T-helper 2 cell treated with Interferon-gamma antibody and Interleukin-4, amounts not matched to agents 100 ng/mL and 5 ng/mL, for 36 hours (primary cell): Measurements from ENCODE around the gene MEGF11. TPM values are rescaled to one million over a fixed set of nuclear protein-coding genes. Genes with fewer than 3 reads are reported as not detected.

Source experiments
- intact Hi-C: fragments of 100-400 bp; cut with micrococcal nuclease; formaldehyde crosslinking; loops from one replicate; pipeline ENCODE4 v1.15.1; 2023
- total RNA-seq: library from RNA; stranded (reverse); gene quantifications from 2 replicates; pipeline ENCODE4 v1.2.3, GENCODE V29; 2022

Gene MEGF11
- total RNA-seq, 1 donor from 2014 or later = 0.23 TPM

GRCh38 chr15:66069751-66070150 is 183.8 kb downstream of the MEGF11 start:
- intact Hi-C loops = no loop called here

- intact Hi-C loops = no loop called here
Measured at GRCh38 chr15:66068801-66069200, 184.7 kb downstream of the MEGF11 start.

GRCh38 chr15:66067687-66068086 is 185.9 kb downstream of the MEGF11 start:
- intact Hi-C loops = no loop called here

GRCh38 chr15:66066481-66066880 is 187.1 kb downstream of the MEGF11 start:
- intact Hi-C loops = no loop called here

GRCh38 chr15:66066005-66066404 is 187.5 kb downstream of the MEGF11 start:
- intact Hi-C loops = no loop called here

GRCh38 chr15:66065325-66065724 is 188.2 kb downstream of the MEGF11 start:
- intact Hi-C loops = no loop called here

GRCh38 chr15:66063147-66063546 is 190.4 kb downstream of the MEGF11 start:
- intact Hi-C loops = no loop called here

- intact Hi-C loops = no loop called here
Measured at GRCh38 chr15:66057089-66057488, 196.5 kb downstream of the MEGF11 start.

- intact Hi-C loops = no loop called here
Measured at GRCh38 chr15:66053991-66054390, 199.6 kb downstream of the MEGF11 start.

GRCh38 chr15:66051833-66052232 is 201.7 kb downstream of the MEGF11 start:
- intact Hi-C loops = no loop called here

- intact Hi-C loops = no loop called here
Measured at GRCh38 chr15:66050264-66050663, 203.3 kb downstream of the MEGF11 start.

GRCh38 chr15:66049353-66049752 is 204.2 kb downstream of the MEGF11 start:
- intact Hi-C loops = no loop called here

GRCh38 chr15:66047321-66048024 is 206.1 kb downstream of the MEGF11 start:
- intact Hi-C loops = no loop called here

GRCh38 chr15:66046751-66047150 is 206.8 kb downstream of the MEGF11 start:
- intact Hi-C loops = no loop called here

GRCh38 chr15:66046326-66046725 is 207.2 kb downstream of the MEGF11 start:
- intact Hi-C loops = no loop called here

- intact Hi-C loops = no loop called here
Measured at GRCh38 chr15:66045542-66045941, 208.0 kb downstream of the MEGF11 start.

- intact Hi-C loops = no loop called here
Measured at GRCh38 chr15:66044837-66045236, 208.7 kb downstream of the MEGF11 start.

- intact Hi-C loops = no loop called here
Measured at GRCh38 chr15:66043264-66043663, 210.3 kb downstream of the MEGF11 start.

GRCh38 chr15:66042624-66043023 is 210.9 kb downstream of the MEGF11 start:
- intact Hi-C loops = no loop called here

- intact Hi-C loops = no loop called here
Measured at GRCh38 chr15:66041276-66041675, 212.3 kb downstream of the MEGF11 start.

GRCh38 chr15:66040211-66040892 is 213.2 kb downstream of the MEGF11 start:
- intact Hi-C loops = no loop called here

GRCh38 chr15:66039117-66039871 is 214.3 kb downstream of the MEGF11 start:
- intact Hi-C loops = no loop called here
